CD4-positive, alpha-beta T cell treated with Interleukin-15 for 4 hours (primary cell): ENCODE measurements around the gene FCN1.
"Not testable (repeated sequence)": the region's sequence is repeated elsewhere in the genome, so short reads cannot be mapped to it uniquely, and the experiment has no call there.

Experiments
- DNase-seq: peaks from one replicate; pipeline ENCODE4 v3.0.0-alpha.2; 2020; ENCODE audit warnings: low spot score

Gene FCN1

GRCh38 chr9:134871697-134872340 lies 45.9 kb downstream of the FCN1 start:
- no peak for DNase-seq

GRCh38 chr9:134870746-134871662 lies 46.7 kb downstream of the FCN1 start:
- no peak for DNase-seq

- no peak for DNase-seq
These were observed 47.4 kb downstream of the FCN1 start for GRCh38 chr9:134870301-134870694.

- DNase-seq = no peak
These were observed 48.0 kb downstream of the FCN1 start for GRCh38 chr9:134869554-134870300.

- no peak for DNase-seq
These were observed 48.8 kb downstream of the FCN1 start for GRCh38 chr9:134868751-134869553.

- DNase-seq = no peak
These were observed 49.6 kb downstream of the FCN1 start for GRCh38 chr9:134867917-134868750.

- no peak for DNase-seq
These were observed 52.9 kb downstream of the FCN1 start for GRCh38 chr9:134864821-134865190.

- no peak for DNase-seq
These were observed 53.5 kb downstream of the FCN1 start for GRCh38 chr9:134863941-134864820.

- no peak for DNase-seq
These were observed 54.3 kb downstream of the FCN1 start for GRCh38 chr9:134863306-134863902.

GRCh38 chr9:134861595-134862334 lies 55.9 kb downstream of the FCN1 start:
- DNase-seq = no peak

GRCh38 chr9:134860510-134860909 lies 57.2 kb downstream of the FCN1 start:
- no peak for DNase-seq

- DNase-seq = no peak
These were observed 59.5 kb downstream of the FCN1 start for GRCh38 chr9:134858051-134858841.

GRCh38 chr9:134857451-134857850 lies 60.3 kb downstream of the FCN1 start:
- not testable (repeated sequence) for DNase-seq

GRCh38 chr9:134855900-134856377 lies 61.8 kb downstream of the FCN1 start:
- DNase-seq = no peak
